ENCODE measurements around the gene RGL3. TPM values are rescaled to one million over a fixed set of nuclear protein-coding genes. Genes with fewer than 3 reads are reported as not detected.
"Not testable (repeated sequence)": the region's sequence is repeated elsewhere in the genome, so short reads cannot be mapped to it uniquely, and the experiment has no call there.

Gene RGL3
- total RNA-seq, 1 donor from 2014 or later, result 0.70 TPM

DNA sequence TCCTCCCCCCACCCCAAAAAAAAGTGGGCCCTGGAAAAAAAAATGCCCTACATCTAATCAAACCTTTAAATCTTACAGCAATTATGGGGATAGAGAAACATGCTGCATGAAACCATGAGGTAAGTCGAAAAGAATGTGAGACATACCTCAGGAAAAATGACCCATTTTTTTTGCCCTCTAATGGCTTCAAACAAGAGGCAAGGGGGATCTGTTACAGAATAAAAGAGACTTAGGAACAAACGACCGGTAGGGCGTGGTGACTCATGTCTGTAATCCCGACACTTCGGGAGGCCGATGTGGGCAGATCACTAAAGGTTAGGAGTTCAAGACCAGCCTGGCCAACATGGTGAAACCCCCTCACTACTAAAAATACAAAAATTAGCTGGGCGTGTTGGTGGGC is 8.4 kb downstream of the RGL3 start:
- H3K4me3 Mint-ChIP-seq (ENCODE audit: unreplicated experiment), result no peak overlapping the region
- no peak for DNase-seq (ENCODE audit: low spot score)
- peaks cover 2% of the 10 kb centered on the region for H3K27me3 Mint-ChIP-seq (ENCODE audit: low read depth)
- H3K36me3 Mint-ChIP-seq (ENCODE audit: low read depth), result no peaks in the 10 kb centered on the region
- TF ChIP-seq, protein P1, sequence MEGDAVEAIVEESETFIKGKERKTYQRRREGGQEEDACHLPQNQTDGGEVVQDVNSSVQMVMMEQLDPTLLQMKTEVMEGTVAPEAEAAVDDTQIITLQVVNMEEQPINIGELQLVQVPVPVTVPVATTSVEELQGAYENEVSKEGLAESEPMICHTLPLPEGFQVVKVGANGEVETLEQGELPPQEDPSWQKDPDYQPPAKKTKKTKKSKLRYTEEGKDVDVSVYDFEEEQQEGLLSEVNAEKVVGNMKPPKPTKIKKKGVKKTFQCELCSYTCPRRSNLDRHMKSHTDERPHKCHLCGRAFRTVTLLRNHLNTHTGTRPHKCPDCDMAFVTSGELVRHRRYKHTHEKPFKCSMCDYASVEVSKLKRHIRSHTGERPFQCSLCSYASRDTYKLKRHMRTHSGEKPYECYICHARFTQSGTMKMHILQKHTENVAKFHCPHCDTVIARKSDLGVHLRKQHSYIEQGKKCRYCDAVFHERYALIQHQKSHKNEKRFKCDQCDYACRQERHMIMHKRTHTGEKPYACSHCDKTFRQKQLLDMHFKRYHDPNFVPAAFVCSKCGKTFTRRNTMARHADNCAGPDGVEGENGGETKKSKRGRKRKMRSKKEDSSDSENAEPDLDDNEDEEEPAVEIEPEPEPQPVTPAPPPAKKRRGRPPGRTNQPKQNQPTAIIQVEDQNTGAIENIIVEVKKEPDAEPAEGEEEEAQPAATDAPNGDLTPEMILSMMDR (IDR thresholded peaks at IDR 0.05), result no peak
- no peaks in the 10 kb centered on the region for H3K9me3 Mint-ChIP-seq (ENCODE audit: low read depth)
- H3K27ac Mint-ChIP-seq (ENCODE audit: unreplicated experiment), result no peak overlapping the region
- peaks cover 4% of the 10 kb centered on the region for H3K4me1 Mint-ChIP-seq (ENCODE audit: low read depth)

DNA sequence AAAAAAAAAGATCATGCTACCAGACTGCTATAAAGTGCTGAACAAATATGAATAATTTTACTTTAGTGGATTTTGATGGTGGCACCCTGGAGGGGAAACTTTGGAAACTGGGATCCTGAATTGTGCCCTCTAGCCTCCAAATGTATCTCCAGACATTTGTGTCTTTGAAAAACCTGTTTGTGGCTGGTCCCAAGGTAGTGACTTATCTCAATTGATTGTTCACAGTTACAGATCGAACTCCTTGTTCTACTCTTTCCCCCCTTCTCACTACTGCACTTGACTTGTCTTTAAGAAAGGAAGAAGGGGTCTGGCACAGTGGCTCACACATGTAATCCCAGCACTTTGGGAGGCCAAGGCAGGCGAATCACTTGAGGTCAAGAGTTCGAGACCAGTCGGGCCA is 10.5 kb downstream of the RGL3 start:
- H3K9me3 Mint-ChIP-seq (ENCODE audit: low read depth), result no peaks in the 10 kb centered on the region
- no peaks in the 10 kb centered on the region for H3K36me3 Mint-ChIP-seq (ENCODE audit: low read depth)
- peaks cover 4% of the 10 kb centered on the region for H3K4me1 Mint-ChIP-seq (ENCODE audit: low read depth)
- no peak overlapping the region for H3K27ac Mint-ChIP-seq (ENCODE audit: unreplicated experiment)
- TF ChIP-seq, protein P1 (IDR thresholded peaks at IDR 0.05), result no peak
- no peak overlapping the region for H3K4me3 Mint-ChIP-seq (ENCODE audit: unreplicated experiment)
- DNase-seq (ENCODE audit: low spot score), result no peak
- H3K27me3 Mint-ChIP-seq (ENCODE audit: low read depth), result no peaks in the 10 kb centered on the region

DNA sequence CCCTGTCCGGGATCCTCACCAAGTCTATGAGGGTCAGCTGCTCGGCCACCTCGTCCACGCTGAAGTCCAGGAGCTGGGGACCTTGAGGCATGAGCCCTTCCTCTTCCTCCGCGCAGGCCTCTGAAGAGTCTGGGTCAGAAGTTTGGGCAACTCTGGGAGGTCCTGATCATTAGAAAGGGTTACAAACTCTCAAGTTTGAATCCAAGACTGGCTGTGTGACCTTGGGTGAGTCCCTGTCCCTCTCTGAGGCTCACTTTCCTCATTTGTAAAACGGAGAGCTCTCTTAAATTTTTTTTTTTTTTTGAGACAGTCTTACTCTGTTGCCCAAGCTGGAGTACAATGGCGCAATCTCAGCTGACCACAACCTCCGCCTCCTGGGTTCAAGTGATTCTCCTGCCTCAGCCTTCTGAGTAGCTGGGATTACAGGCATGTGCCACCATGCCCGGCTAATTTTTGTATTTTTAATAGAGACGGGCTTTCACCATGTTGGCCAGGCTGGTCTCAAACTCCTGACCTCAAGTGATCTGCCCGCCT is 12.3 kb downstream of the RGL3 start:
- not testable (repeated sequence) for H3K9me3 Mint-ChIP-seq (ENCODE audit: low read depth); DNase-seq (ENCODE audit: low spot score); H3K4me3 Mint-ChIP-seq (ENCODE audit: unreplicated experiment); H3K27me3 Mint-ChIP-seq (ENCODE audit: low read depth); H3K36me3 Mint-ChIP-seq (ENCODE audit: low read depth); H3K4me1 Mint-ChIP-seq (ENCODE audit: low read depth); H3K27ac Mint-ChIP-seq (ENCODE audit: unreplicated experiment)

DNA sequence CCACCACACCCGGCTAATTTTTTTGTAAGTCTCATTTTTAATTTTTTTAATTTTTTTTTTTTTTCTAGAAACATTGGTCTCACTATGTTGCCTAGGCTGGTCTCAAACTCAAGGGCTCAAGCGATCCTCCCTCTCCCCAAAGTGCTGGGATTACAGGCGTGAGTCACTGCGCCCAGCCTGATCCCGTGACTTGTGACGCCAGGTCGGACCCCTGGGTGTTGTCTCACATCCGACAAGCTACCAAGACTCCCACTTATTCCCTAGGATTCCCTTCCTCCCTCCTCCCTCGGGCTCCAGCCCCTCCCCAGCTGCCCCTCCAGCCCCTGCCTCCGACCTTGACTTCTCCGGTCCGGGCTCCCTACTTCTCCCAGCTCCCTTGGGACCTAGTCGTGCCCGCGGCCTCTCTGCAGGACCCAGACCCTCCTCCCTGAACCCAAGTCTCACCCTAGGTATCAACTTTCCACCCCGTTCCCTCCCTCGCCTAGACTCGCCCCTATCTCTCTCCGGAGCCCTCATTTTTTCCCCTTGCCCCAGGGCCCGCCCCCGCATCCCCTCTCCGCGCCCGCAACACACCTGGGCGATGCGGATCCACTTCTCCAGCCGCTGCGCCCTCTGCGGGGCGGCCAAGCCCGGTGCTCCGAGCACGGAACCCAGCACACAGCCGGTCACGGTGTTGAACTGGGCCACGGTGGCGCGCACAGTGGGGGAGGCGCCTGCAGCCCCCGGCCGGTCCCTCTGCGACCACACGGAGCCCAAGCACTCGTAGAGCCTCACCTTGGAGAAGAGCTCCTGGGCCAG is 13.1 kb downstream of the RGL3 start:
- Mint-ChIP-seq H3K27me3 (ENCODE audit: low read depth) (no peaks in the 10 kb centered on the region), H3K36me3 (ENCODE audit: low read depth) (no peaks in the 10 kb centered on the region), H3K9me3 (ENCODE audit: low read depth) (no peaks in the 10 kb centered on the region), H3K27ac (ENCODE audit: unreplicated experiment) (no peak overlapping the region), H3K4me1 (ENCODE audit: low read depth) (peaks cover 4% of the 10 kb centered on the region), H3K4me3 (ENCODE audit: unreplicated experiment) (no peak overlapping the region)
- DNase-seq (ENCODE audit: low spot score), result no peak
- TF ChIP-seq, protein P1 (IDR thresholded peaks at IDR 0.05), result peak; percentile 61

DNA sequence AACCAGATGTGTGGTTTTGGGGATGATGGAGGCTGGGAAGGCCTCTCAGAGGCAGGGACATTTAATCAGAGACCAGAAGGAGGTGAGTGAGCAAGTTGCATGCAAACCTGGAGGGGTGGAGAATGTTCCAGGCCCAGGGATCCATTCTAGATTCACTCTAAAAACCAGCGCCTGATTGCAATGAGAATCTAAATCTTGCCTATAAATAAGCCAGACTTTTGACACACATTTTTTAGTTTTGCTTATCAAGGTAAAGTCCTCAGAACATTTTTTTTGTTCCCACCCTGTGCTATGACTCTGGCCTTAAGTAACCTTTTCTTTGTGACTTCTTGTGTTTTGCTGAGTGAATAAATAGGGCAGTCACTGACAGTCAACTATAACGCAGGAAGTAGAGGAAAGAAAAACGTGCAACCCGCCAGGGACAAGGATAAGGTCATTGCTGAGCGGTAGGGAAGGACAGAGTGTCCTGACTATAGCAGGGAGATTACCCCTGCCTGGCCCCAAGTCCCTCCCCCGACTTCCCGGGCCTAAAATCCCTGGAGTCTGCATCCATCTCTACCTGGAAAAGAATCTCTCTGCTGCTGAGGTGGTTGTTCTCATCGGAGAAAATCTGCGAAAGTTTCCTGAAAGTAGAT is 14.4 kb downstream of the RGL3 start:
- no peaks in the 10 kb centered on the region for H3K27me3 Mint-ChIP-seq (ENCODE audit: low read depth)
- H3K36me3 Mint-ChIP-seq (ENCODE audit: low read depth), result peaks cover 2% of the 10 kb centered on the region
- no peak for DNase-seq (ENCODE audit: low spot score)
- no peaks in the 10 kb centered on the region for H3K4me1 Mint-ChIP-seq (ENCODE audit: low read depth)
- H3K9me3 Mint-ChIP-seq (ENCODE audit: low read depth), result no peaks in the 10 kb centered on the region
- H3K4me3 Mint-ChIP-seq (ENCODE audit: unreplicated experiment), result no peak overlapping the region
- TF ChIP-seq, protein P1 (IDR thresholded peaks at IDR 0.05), result no peak
- no peak overlapping the region for H3K27ac Mint-ChIP-seq (ENCODE audit: unreplicated experiment)
